ENCODE data around the gene LTO1. TPM values are rescaled to one million over a fixed set of nuclear protein-coding genes. Genes with fewer than 3 reads are reported as not detected.
"Not testable (repeated sequence)": the region's sequence is repeated elsewhere in the genome, so short reads cannot be mapped to it uniquely, and the experiment has no call there.

LTO1 gene
- total RNA-seq, 2 donors from 2014 or later = 17.2 to 18.5 TPM

- intact Hi-C loops (cut with DNase I) = loop anchor here in 1 of 2 donors (10.0 kb wide), 1 partner anchor 167 kb away; no protein-coding TSS in a partner anchor
- not testable (repeated sequence) for DNase-seq (ENCODE audit: low spot score)
These were observed 53.0 kb downstream of the LTO1 start for GRCh38 chr11:69622097-69622681.

GRCh38 chr11:69620683-69621290, 54.4 kb downstream of the LTO1 start:
- intact Hi-C loops (cut with DNase I) = loop anchor here in 1 of 2 donors (10.0 kb wide), 1 partner anchor 166 kb away; no protein-coding TSS in a partner anchor
- no peak for DNase-seq (ENCODE audit: low spot score)

- intact Hi-C loops (cut with DNase I) = no loop called here
These were observed 56.9 kb downstream of the LTO1 start for GRCh38 chr11:69618237-69618636.

DNA sequence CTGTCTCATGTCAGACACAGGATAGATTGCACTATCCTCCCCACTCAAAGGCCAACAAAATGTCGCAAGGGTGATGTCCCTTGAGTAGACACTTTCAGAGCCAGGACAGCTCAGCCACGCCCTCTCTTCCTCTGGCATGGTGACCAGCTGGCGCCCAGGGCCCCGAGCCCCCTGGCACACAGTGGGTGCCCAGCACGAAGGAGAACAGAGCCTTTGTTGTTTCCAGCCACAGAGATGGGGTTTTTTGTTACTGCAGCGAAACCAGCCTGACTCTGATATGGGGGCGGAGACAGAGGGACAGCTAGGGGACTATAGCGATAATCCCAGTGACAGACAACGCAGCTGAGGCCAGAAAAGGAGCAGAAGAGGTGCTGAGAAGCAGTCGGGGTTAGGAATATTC, 57.5 kb downstream of the LTO1 start:
- intact Hi-C loops (cut with DNase I) = no loop called here
- DNase-seq (ENCODE audit: low spot score) = no peak

More at GRCh38 chr11:69618237-69618636, 56.9 kb downstream of the LTO1 start:
- DNase-seq (ENCODE audit: low spot score) = no peak

DNA sequence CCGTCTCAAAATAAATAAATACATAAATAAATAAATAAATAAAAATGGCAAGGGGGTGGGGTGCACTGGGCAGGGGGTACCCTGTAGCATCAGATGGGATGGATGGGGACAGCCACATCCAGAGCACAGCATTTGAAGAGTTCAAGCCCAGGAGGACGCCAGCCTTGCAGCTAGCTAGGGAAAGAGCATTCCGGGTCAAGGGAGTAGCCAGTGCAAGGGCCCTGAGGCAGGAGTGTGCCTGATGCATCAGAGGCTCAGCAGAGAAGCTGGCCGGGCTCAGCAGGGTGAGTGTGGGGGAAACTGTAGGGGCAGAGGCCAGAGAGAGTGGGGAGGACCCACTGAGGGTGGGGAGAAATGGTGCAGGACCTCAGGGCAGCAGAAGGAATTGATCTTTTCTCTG, 57.9 kb downstream of the LTO1 start:
- no peak for DNase-seq (ENCODE audit: low spot score)
- intact Hi-C loops (cut with DNase I) = no loop called here

Other genes starting within 250 kb of the LTO1 start
- gene LINC01488, start 193.7 kb downstream of the LTO1 start, total RNA-seq = not detected
- gene CCND1, start 34.2 kb downstream of the LTO1 start, total RNA-seq = 100 to 1,000 TPM in 1 of 2 donors, 10 to 100 TPM in 1; 65.8 to 100 TPM
- not detected for gene FGF19, start 28.7 kb upstream of the LTO1 start, total RNA-seq
- not detected for gene FGF4, start 100.0 kb upstream of the LTO1 start, total RNA-seq
- not detected for gene FGF3, start 144.1 kb upstream of the LTO1 start, total RNA-seq

Data from posterior vena cava (tissue), 2 donors.